A549 (cell line): ENCODE measurements around the gene STRADA.

Experiments
- CHD2 ChIP-seq: fragments of 150-350 bp; IDR thresholded peaks from 2 replicates; pipeline ENCODE4 v1.6.1; 2014; ENCODE audit warnings: low read length; ENCODE audit not compliant: partially characterized antibody
- EHMT2 ChIP-seq: fragments of 200-600 bp; sonication (generic); IDR thresholded peaks from 2 replicates; pipeline ENCODE4 v1.6.1; 2016; ENCODE audit warnings: antibody characterized with exemption, low read depth, mild to moderate bottlenecking, moderate library complexity
- ESRRA ChIP-seq: fragments of 150-350 bp; IDR thresholded peaks from 2 replicates; pipeline ENCODE4 v1.6.1; 2014; ENCODE audit warnings: mild to moderate bottlenecking, low read length, borderline replicate concordance
- FOSL2 ChIP-seq, 2 experiments: fragments of 450-650 bp in 1 of 2; fragments of >200 bp in 1 of 2; sonication (Bioruptor Twin) in 1 of 2; formaldehyde crosslinking; IDR thresholded peaks; 2 replicates each; pipeline versions ENCODE4 v1.5.0 to v1.6.1; 2016 to 2020; ENCODE audit warnings: mild to moderate bottlenecking in 1 of 2, moderate library complexity in 1 of 2
- HDAC2 ChIP-seq: fragments of 200-600 bp; sonication (generic); IDR thresholded peaks from 2 replicates; pipeline ENCODE4 v1.6.1; 2016
- PHF8 ChIP-seq: fragments of 200-600 bp; sonication (generic); IDR thresholded peaks from 2 replicates; pipeline ENCODE4 v1.6.1; 2016; ENCODE audit warnings: low read depth, mild to moderate bottlenecking, antibody characterized with exemption, moderate library complexity, borderline replicate concordance
- POLR2A ChIP-seq: IDR thresholded peaks from 2 replicates; pipeline ENCODE4 v1.6.1; 2012; ENCODE audit warnings: mild to moderate bottlenecking, low read length
- TF ChIP-seq, protein P1 (sequence below): fragments of >200 bp; sonication (Bioruptor Twin); formaldehyde crosslinking; IDR thresholded peaks from 3 replicates; pipeline ENCODE4 v1.5.1; 2016
- TF ChIP-seq, protein P2 (sequence below): fragments of 200-600 bp; sonication (generic); IDR thresholded peaks from 2 replicates; pipeline ENCODE4 v1.6.1; 2016; ENCODE audit warnings: antibody characterized with exemption, mild to moderate bottlenecking, moderate library complexity
- TF ChIP-seq, protein P3 (sequence below): fragments of 450-650 bp; IDR thresholded peaks from 2 replicates; pipeline ENCODE4 v1.6.1; 2014; ENCODE audit warnings: antibody characterized with exemption

DNA sequence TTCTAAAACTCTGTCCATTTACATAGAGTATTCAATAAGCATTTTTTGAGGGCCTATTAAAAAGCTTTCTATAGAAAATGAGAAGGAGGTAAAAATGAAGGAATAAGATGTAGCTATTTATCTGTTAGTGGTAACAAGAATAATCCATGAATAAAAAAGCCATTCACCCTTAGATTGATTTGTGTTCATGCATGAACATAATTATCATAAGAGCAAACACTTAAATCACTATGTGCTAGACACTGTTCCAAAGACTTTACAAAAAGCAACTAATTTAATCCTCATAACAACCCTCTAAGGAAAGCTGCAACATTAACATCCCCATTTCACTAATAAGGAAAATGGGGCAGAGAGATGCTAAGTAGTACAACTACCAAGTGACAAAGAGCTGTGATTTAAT lies 25.2 kb upstream of the STRADA start:
- TF ChIP-seq, protein P1, sequence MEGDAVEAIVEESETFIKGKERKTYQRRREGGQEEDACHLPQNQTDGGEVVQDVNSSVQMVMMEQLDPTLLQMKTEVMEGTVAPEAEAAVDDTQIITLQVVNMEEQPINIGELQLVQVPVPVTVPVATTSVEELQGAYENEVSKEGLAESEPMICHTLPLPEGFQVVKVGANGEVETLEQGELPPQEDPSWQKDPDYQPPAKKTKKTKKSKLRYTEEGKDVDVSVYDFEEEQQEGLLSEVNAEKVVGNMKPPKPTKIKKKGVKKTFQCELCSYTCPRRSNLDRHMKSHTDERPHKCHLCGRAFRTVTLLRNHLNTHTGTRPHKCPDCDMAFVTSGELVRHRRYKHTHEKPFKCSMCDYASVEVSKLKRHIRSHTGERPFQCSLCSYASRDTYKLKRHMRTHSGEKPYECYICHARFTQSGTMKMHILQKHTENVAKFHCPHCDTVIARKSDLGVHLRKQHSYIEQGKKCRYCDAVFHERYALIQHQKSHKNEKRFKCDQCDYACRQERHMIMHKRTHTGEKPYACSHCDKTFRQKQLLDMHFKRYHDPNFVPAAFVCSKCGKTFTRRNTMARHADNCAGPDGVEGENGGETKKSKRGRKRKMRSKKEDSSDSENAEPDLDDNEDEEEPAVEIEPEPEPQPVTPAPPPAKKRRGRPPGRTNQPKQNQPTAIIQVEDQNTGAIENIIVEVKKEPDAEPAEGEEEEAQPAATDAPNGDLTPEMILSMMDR, result no peak
- TF ChIP-seq, protein P2, sequence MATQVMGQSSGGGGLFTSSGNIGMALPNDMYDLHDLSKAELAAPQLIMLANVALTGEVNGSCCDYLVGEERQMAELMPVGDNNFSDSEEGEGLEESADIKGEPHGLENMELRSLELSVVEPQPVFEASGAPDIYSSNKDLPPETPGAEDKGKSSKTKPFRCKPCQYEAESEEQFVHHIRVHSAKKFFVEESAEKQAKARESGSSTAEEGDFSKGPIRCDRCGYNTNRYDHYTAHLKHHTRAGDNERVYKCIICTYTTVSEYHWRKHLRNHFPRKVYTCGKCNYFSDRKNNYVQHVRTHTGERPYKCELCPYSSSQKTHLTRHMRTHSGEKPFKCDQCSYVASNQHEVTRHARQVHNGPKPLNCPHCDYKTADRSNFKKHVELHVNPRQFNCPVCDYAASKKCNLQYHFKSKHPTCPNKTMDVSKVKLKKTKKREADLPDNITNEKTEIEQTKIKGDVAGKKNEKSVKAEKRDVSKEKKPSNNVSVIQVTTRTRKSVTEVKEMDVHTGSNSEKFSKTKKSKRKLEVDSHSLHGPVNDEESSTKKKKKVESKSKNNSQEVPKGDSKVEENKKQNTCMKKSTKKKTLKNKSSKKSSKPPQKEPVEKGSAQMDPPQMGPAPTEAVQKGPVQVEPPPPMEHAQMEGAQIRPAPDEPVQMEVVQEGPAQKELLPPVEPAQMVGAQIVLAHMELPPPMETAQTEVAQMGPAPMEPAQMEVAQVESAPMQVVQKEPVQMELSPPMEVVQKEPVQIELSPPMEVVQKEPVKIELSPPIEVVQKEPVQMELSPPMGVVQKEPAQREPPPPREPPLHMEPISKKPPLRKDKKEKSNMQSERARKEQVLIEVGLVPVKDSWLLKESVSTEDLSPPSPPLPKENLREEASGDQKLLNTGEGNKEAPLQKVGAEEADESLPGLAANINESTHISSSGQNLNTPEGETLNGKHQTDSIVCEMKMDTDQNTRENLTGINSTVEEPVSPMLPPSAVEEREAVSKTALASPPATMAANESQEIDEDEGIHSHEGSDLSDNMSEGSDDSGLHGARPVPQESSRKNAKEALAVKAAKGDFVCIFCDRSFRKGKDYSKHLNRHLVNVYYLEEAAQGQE, result no peak
- no peak for TF ChIP-seq POLR2A
- no peak for TF ChIP-seq CHD2
- no peak for TF ChIP-seq HDAC2
- no peak for TF ChIP-seq FOSL2 (IDR thresholded peaks at IDR 0.05)
- TF ChIP-seq FOSL2 (CRISPR knock-in tag; IDR thresholded peaks at IDR 0.05), result no peak
- TF ChIP-seq, protein P3, sequence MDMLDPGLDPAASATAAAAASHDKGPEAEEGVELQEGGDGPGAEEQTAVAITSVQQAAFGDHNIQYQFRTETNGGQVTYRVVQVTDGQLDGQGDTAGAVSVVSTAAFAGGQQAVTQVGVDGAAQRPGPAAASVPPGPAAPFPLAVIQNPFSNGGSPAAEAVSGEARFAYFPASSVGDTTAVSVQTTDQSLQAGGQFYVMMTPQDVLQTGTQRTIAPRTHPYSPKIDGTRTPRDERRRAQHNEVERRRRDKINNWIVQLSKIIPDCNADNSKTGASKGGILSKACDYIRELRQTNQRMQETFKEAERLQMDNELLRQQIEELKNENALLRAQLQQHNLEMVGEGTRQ, result no peak
- no peak for TF ChIP-seq PHF8
- no peak for TF ChIP-seq EHMT2
- TF ChIP-seq ESRRA, result no peak
